Muscle of arm (tissue), 12 donors: ENCODE results near the gene CEACAM19. TPM values are rescaled to one million over a fixed set of nuclear protein-coding genes. Genes with fewer than 3 reads are reported as not detected.
"Not testable (repeated sequence)": the region's sequence is repeated elsewhere in the genome, so short reads cannot be mapped to it uniquely, and the experiment has no call there.

Experiments
- DNase-seq: peaks from one replicate; pipeline ENCODE4 v3.0.0-alpha.2; 2013
- polyA plus RNA-seq, 12 donors: library from polyadenylated mRNA; unstranded; fragments of 120-200 nt; gene quantifications; one replicate each; pipeline ENCODE4 v1.2.1, GENCODE V29; 2013; ENCODE audit not compliant: insufficient read length in 12 of 12

CEACAM19 gene
- polyA plus RNA-seq, 12 donors: 4.4 to 13.3 (median 8.3) TPM; not detected in 1

GRCh38 chr19:44700547-44700946 is 29.3 kb downstream of the CEACAM19 start:
- DNase-seq: no peak

DNA sequence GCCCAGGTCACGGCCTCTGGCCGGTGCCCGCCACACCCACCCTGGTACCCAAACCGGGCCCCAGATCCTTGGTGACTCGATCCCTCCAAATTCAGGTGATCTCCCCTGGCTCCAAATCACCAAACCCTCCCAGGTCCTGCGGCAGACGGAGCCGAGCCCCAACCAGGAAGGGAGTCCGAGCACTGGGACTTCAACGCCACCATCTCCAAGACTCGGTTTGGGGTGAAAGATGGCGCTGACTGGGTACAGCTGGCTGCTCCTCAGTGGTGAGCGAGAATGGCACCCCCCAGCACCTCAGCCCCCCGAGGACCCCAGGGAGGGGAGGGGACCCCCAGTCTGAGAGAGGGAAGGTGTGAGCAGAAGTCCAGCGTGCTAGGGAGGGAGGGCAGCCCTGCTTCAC is 29.9 kb downstream of the CEACAM19 start:
- no peak for DNase-seq

DNA sequence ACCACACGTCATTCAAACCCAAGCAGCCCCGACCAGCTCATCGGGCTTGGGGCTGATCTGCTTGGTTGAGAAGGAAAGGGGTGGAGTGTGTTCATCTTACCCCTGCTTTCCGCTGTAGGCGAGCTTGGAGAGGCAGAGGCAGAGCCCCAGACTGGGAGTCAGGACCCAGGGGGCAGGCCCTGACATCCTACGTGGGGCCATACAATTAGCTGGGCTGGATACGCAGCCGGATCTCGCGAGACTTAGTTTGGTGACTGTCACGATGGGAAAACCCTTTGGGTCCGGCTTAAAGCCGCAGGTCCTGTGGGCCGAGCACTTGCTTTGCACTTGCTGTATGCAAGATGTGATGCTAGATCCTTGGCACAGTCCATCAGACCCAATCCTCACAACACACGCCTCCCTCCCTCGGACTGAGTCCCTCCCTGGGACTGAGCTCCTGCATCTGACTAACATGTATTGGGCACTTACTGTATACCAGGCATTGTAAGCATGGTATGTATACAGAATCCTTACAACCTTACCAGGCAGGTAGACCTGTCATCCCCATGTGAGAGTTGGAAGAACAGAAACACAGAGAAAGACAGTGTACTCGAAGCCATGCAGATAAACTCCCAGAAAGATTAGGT is 31.4 kb downstream of the CEACAM19 start:
- no peak for DNase-seq

- DNase-seq: no peak
Measured at GRCh38 chr19:44703336-44704078, 32.2 kb downstream of the CEACAM19 start.

DNA sequence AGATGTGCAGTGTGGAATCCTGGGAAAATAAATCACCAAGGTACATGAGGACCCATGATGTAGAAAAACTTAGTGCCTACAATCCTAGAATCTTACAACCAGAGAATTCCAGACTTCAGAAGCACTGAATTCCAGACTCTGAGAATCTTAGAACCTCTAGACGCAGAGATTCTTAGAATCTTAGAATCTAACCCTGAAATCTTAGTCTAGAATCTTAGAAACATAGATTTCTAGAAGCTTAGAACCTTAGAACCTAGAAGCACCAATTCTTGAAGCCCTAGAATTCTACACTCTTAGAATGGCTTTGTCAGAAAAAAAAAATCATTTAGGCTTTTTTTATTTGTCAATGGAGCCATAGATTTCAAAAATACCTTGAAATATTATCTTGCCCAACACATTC is 33.7 kb downstream of the CEACAM19 start:
- DNase-seq: no peak

GRCh38 chr19:44705502-44706010 is 34.3 kb downstream of the CEACAM19 start:
- DNase-seq: no peak

- no peak for DNase-seq
Measured at GRCh38 chr19:44706506-44707236, 35.4 kb downstream of the CEACAM19 start.

- DNase-seq: no peak
Measured at GRCh38 chr19:44707794-44708193, 36.5 kb downstream of the CEACAM19 start.

- no peak for DNase-seq
Measured at GRCh38 chr19:44708940-44709339, 37.7 kb downstream of the CEACAM19 start.

GRCh38 chr19:44709434-44710266 is 38.4 kb downstream of the CEACAM19 start:
- not testable (repeated sequence) for DNase-seq

DNA sequence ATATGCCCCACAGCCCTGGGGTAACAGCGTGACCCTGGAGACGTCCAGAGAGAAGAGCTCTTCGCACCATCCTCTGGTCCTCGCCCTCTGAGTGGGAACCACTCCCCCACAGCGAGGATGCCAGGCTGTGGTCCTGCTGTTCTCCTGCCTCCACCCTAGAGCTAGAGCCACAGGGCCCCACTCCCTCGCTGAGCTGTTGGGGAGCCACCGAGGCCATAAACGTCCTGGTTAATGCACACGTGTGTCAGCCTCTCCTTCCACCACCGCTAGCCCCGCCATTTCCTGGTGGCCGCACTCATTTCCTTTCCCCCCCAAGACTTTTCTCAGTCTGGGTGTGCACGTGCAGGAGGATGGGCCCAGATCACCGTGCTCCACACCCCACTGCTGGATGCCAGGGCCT is 39.2 kb downstream of the CEACAM19 start:
- DNase-seq: no peak

DNA sequence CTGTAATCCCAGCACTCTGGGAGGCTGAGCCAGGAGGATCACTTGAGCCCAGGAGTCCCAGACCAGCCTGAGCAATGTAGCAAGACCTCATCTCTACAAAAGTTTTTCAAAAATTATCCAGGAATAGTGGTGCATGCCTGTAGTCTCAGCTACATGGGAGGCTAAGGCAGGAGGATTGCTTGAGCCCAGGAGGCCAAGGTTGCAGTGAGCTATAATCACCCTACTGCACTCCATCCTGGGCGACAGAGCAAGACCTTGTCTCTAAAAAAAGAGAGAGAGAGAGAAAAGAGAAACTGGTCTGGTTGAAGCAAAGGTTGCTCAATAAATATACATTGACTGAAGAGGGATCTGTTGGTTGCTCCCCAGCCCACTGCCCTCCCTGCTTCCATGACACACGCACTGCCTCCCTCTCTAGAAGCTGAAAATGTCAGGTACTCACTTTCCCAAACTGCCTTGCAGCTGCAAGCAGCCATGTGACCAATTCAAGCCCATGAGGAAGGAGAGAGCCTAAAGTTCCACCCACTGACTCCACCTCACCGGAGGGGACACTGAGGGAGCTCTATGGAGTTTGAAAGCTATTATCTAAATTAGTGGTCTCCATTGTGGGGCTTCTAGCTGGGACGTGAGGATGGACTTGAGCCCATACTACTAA is 41.7 kb downstream of the CEACAM19 start:
- DNase-seq: no peak

GRCh38 chr19:44714597-44715169 is 43.4 kb downstream of the CEACAM19 start:
- DNase-seq: no peak

- DNase-seq: no peak
Measured at GRCh38 chr19:44717603-44718002, 46.3 kb downstream of the CEACAM19 start.

- DNase-seq: peak; percentile 35
Measured at GRCh38 chr19:44718441-44719261, 47.4 kb downstream of the CEACAM19 start.

DNA sequence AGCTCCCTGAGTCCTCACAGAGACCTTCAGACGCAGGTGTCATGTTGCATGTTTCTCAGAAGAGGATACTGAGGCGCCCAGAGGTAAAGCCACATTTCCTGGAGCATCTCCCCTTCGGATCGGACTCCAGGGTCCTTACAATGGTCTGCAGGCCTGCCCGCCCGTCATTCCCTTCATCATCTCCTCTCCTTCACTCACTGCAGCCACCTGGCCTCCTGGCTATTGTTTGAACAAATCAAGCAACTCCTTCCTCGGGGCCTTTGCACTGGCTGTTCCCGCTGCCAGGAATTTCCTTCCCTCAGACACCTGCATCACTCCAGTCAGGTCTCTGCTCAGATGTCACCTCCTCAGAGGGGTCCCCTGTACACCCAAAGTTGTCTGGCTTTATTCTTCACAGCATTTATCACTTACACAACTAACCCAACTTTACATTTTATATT is 48.0 kb downstream of the CEACAM19 start:
- DNase-seq: no peak

GRCh38 chr19:44720396-44720795 is 49.1 kb downstream of the CEACAM19 start:
- not testable (repeated sequence) for DNase-seq

- no peak for DNase-seq
Measured at GRCh38 chr19:44720945-44721344, 49.7 kb downstream of the CEACAM19 start.

DNA sequence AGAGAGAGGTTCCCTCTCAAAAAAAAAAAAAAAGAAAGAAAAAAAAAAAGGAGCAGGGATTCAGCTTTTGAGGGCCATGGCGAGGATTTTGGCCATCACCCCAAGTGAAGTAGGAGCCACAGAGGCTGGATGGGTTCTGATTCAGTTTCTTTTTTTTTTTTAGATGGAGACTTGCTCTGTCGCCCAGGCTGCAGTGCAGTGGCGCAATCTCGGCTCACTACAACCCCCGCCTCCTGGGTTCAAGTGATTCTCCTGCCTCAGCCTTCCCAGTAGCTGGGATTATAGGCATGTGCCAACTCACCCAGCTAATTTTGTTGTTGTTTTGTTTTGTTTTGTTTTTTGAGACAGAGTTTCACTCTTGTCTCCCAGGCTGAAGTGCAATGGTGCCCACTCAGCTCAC is 50.1 kb downstream of the CEACAM19 start:
- DNase-seq: not testable (repeated sequence)
